ENCODE results near the gene ERBB2. TPM values are rescaled to one million over a fixed set of nuclear protein-coding genes. Genes with fewer than 3 reads are reported as not detected.

ERBB2 gene
- total and polyA plus RNA-seq, 9 of the 15 experiments (the other 6 are each of a cell fraction or from before 2014, with no cell fraction given) = 0.74 to 5.6 (median 3.3) TPM

DNA sequence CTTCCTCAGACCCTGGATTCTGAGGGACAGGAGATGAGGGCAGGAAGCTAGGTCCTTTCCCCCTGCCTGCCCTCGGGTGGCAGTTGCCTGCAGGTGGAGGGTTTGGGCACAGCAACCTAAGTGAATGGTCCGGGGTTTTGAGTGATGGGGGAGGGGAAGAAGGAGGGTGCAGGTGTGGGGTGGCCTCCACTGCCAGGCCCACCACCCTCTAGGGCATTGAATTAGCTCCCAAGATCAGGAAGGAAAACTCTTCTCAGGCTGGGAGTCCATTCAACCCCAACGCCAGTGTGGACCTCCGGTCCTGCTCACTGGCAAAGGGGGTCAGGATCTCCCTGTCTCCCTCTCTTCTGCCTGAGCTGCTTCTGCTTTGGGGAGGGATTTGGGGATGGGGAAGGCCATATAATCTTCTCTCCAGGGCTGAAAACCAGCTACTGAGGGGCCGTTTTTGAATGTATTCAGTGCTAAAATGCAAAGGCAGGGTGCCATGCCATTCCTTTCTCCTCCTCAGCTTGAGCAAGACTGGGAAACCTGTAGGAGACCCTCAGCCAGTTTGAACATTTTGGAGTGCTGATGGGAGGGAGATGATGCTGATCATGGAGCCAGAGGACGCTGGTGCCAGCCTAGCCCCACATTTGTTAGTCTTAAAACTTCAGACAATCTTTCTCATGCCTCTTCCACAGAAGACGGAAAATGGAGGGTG is 56.7 kb downstream of the ERBB2 start:
- Histone ChIP-seq H4K20me1 (replicated peaks; ENCODE audit: control insufficient read depth, insufficient read depth, low read length) (no peaks in the 10 kb centered on the region), H3K9me1 (ENCODE audit: control insufficient read depth, insufficient read depth, low read length) (no peaks in the 10 kb centered on the region), H3K27me3 (ENCODE audit: control insufficient read depth in 2 of 2, insufficient read depth in 2 of 2, low read length in 2 of 2) (peaks cover 7 to 13% of the 10 kb centered on the region in 2 experiments; a peak in 3 of 5 replicates), H3K9me3 (replicated peaks; ENCODE audit: control insufficient read depth, insufficient read depth, low read depth, low read length) (no peaks in the 10 kb centered on the region), H3K4me3 (no peak overlapping the region), H2AFZ (ENCODE audit: low read depth, low read length) (0 out of 2 replicates have a peak overlapping the region, but pooled peaks have one; percentile 23), H3K36me3 (ENCODE audit: control insufficient read depth, insufficient read depth, low read length) (no peaks in the 10 kb centered on the region), H3K27ac (ENCODE audit: extremely low read depth, low read depth, low read length) (no peak overlapping the region), H3K4me2 (ENCODE audit: insufficient read depth, low read length) (no peak overlapping the region), H3K9ac (ENCODE audit: insufficient read depth in 1 of 2, low read depth in 2 of 2, low read length in 2 of 2) (peak overlapping the region in 1 of 2 experiments; percentile 55; a peak in 1 of 4 replicates), H3K4me1 (replicated peaks in 1 of 2; ENCODE audit: control insufficient read depth in 2 of 2, insufficient read depth in 2 of 2, low read length in 2 of 2) (peaks cover 9 to 34% of the 10 kb centered on the region in 2 experiments; a peak in 4 of 5 replicates), H3K79me2 (ENCODE audit: control insufficient read depth, insufficient read depth, low read length) (no peaks in the 10 kb centered on the region)
- WGBS (ENCODE audit: insufficient coverage, low coverage, missing lambda C conversion rate) = 25% methylated on average over 7 of the region's 7 CpGs
- in situ Hi-C loops (cut with MboI) = loop anchor here (5.0 kb wide), 1 partner anchor 134 kb away; no protein-coding TSS in a partner anchor
- CTCF ChIA-PET (ENCODE audit: low intra/inter-chr PET ratio) = interaction anchor here (6.1 kb wide), 1 partner anchor 135 kb away, joined by 118 read pairs; no protein-coding TSS in a partner anchor
- POLR2A ChIA-PET = interaction anchor here (0.5 to 0.7 kb wide), 2 partner anchors 16 to 24 kb away, joined by 3 read pairs; no protein-coding TSS in a partner anchor
- ATAC-seq (no peak), DNase-seq (ENCODE audit: extremely low read depth in 1 of 4, low spot score in 3 of 4) (no peak), FAIRE-seq (no peak)
- BruUV-seq (replicated peaks) = no TSS peak
- intact Hi-C loops (cut with micrococcal nuclease) = no loop called here
- TF ChIP-seq FOXA1 (IDR thresholded peaks at IDR 0.05; ENCODE audit: borderline replicate concordance) = no peak
- TF ChIP-seq, protein P1, sequence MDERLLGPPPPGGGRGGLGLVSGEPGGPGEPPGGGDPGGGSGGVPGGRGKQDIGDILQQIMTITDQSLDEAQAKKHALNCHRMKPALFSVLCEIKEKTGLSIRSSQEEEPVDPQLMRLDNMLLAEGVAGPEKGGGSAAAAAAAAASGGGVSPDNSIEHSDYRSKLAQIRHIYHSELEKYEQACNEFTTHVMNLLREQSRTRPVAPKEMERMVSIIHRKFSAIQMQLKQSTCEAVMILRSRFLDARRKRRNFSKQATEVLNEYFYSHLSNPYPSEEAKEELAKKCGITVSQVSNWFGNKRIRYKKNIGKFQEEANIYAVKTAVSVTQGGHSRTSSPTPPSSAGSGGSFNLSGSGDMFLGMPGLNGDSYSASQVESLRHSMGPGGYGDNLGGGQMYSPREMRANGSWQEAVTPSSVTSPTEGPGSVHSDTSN (CRISPR knock-in tag; IDR thresholded peaks at IDR 0.05; ENCODE audit: low read depth) = no peak
- TF ChIP-seq, protein P1 (tag; conservative IDR thresholded peaks at IDR 0.05; ENCODE audit: low read depth) = no peak
- no peak for TF ChIP-seq ZNF121 (CRISPR knock-in tag; conservative IDR thresholded peaks at IDR 0.05)
- TF ChIP-seq HDAC2 (IDR thresholded peaks at IDR 0.05) = no peak
- TF ChIP-seq, protein P2, sequence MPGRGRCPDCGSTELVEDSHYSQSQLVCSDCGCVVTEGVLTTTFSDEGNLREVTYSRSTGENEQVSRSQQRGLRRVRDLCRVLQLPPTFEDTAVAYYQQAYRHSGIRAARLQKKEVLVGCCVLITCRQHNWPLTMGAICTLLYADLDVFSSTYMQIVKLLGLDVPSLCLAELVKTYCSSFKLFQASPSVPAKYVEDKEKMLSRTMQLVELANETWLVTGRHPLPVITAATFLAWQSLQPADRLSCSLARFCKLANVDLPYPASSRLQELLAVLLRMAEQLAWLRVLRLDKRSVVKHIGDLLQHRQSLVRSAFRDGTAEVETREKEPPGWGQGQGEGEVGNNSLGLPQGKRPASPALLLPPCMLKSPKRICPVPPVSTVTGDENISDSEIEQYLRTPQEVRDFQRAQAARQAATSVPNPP (IDR thresholded peaks at IDR 0.05; ENCODE audit: borderline replicate concordance, insufficient read depth, insufficient read length) = no peak
- TF ChIP-seq, protein P3, sequence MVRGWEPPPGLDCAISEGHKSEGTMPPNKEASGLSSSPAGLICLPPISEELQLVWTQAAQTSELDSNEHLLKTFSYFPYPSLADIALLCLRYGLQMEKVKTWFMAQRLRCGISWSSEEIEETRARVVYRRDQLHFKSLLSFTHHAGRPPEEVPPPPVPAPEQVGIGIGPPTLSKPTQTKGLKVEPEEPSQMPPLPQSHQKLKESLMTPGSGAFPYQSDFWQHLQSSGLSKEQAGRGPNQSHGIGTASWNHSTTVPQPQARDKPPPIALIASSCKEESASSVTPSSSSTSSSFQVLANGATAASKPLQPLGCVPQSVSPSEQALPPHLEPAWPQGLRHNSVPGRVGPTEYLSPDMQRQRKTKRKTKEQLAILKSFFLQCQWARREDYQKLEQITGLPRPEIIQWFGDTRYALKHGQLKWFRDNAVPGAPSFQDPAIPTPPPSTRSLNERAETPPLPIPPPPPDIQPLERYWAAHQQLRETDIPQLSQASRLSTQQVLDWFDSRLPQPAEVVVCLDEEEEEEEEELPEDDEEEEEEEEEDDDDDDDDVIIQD (CRISPR knock-in tag; IDR thresholded peaks at IDR 0.05) = no peak
- TF ChIP-seq, protein P4, sequence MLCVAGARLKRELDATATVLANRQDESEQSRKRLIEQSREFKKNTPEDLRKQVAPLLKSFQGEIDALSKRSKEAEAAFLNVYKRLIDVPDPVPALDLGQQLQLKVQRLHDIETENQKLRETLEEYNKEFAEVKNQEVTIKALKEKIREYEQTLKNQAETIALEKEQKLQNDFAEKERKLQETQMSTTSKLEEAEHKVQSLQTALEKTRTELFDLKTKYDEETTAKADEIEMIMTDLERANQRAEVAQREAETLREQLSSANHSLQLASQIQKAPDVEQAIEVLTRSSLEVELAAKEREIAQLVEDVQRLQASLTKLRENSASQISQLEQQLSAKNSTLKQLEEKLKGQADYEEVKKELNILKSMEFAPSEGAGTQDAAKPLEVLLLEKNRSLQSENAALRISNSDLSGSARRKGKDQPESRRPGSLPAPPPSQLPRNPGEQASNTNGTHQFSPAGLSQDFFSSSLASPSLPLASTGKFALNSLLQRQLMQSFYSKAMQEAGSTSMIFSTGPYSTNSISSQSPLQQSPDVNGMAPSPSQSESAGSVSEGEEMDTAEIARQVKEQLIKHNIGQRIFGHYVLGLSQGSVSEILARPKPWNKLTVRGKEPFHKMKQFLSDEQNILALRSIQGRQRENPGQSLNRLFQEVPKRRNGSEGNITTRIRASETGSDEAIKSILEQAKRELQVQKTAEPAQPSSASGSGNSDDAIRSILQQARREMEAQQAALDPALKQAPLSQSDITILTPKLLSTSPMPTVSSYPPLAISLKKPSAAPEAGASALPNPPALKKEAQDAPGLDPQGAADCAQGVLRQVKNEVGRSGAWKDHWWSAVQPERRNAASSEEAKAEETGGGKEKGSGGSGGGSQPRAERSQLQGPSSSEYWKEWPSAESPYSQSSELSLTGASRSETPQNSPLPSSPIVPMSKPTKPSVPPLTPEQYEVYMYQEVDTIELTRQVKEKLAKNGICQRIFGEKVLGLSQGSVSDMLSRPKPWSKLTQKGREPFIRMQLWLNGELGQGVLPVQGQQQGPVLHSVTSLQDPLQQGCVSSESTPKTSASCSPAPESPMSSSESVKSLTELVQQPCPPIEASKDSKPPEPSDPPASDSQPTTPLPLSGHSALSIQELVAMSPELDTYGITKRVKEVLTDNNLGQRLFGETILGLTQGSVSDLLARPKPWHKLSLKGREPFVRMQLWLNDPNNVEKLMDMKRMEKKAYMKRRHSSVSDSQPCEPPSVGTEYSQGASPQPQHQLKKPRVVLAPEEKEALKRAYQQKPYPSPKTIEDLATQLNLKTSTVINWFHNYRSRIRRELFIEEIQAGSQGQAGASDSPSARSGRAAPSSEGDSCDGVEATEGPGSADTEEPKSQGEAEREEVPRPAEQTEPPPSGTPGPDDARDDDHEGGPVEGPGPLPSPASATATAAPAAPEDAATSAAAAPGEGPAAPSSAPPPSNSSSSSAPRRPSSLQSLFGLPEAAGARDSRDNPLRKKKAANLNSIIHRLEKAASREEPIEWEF (CRISPR knock-in tag; IDR thresholded peaks at IDR 0.05) = no peak
- no peak for TF ChIP-seq HDAC6 (IDR thresholded peaks at IDR 0.05; ENCODE audit: low read depth, low read length)
